CD4-positive, alpha-beta T cell treated with Interleukin-17A for 4 hours (primary cell): ENCODE measurements around the gene IL16.

Source experiments
- DNase-seq: peaks from one replicate; pipeline ENCODE4 v3.0.0-alpha.2; 2020; ENCODE audit warnings: mixed read lengths

IL16 gene

DNA sequence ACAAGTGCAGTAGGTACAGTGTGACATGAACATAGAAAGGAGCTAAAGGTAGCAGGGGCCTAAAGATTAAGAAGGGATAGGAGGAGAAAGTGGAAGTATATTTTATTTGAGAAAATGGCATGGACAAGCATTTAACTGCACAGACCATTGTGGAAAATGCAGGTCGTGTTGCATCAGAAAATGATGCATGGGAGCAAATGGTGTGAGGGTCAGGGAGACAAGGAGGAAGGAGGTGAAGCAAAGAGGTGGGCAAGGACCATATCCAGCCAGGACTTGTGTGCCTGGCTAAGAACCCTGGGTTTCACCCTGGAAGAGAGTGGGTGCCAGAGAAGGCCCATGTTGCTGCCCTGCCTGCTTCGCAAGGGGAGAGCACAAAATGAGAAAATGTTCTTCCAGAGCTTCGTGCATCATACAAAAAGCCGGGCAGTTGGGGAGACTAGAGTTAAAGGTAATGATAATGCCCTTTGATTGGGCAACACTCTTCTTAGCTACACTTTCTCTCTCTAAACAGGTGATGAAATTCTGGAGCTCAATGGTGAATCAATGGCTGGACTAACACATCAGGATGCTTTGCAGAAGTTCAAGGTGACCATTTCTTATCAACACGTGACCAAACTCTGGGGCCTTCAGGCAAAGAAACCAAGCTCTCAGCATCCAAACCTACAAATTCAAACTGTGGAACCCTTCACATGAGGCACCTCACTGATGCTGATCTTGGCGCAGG, 81.8 kb downstream of the IL16 start:
- no peak for DNase-seq

DNA sequence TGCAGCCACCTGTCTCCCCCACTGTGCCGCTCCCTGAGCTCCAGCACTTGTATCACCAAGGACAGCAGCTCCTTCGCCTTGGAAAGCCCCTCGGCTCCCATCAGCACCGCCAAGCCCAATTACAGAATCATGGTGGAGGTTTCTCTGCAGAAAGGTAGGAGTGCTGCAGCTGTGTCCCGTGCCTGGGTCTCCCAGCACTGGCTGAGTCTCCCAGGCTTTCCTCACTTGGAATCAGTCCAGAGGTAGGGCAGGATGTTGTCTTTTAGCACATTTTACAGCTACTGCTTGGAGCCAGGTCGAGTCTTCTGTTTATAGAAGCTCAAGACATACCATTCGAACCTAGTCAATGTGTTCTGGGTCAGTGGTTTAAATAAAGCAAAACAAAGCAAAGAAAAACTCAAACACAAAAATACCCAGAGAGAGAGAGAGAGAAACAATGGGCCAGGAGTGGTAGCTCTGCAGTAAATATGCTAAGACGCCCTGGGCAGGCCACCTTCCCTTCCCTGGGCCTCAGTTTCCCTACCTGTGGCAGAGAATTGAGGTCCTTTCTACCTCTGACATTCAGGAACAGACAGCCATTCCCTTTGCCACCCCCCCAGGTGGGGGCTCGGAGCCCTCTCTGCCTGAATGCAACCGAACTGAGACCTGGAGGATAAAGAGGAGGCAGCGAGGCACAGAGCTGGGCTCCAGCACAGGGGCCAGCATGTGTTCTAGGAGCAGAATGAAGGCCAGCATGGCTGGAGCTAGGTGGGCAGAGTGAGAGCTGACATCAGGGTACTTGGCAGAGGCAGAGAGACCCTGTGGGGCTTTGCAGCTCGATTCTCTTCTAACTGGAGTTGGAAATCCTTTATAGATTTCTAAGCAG, 83.2 kb downstream of the IL16 start:
- no peak for DNase-seq

DNA sequence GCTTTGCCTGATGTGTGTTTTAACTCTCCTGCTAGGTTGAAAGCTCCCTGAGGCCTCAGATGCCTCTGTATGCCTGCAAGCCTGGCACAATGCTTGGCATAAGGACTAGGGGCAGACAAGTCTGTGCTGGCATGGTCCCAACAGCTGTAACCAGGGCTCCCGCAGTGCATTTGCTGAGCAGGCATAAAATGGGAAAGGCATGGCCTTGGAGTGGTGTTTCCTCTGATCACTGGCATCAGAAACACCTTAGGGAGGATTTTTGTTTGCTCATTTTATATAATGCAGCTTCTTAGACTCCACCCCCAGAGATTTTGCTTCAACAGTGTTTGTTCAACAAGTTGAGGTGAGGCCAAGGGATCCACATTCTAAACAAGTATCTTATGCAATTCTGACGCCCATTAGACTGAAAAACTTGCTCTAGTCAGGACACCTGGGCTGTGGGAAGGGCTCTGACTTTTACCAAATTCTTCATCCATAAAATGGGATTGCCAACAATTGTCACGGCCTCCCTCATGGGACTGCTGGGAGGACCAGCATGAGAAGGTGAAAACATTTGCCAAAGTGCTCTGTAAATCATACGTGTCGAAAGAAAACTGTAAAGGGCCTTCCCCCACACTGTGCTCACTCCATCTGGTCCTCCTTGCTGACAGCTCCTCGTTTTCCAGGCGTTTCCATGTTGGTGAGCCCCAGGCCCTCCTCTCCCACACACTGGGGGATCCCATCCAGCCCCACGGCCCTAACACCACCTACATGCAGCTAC, 84.2 kb downstream of the IL16 start:
- no peak for DNase-seq

DNA sequence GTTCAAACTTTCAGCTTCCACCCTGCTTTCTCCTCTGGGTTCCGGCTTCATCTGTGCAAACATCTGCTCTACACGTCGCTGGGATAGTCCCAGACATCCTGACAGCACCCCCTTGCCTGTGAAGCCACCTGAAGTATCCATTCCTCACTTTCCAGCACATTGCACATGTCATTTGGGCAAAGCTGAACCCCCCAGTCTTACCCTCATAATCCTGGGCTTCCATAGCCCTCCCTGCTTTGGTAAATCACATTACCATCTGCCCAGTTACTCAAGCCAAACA, 84.7 kb downstream of the IL16 start:
- no peak for DNase-seq

DNA sequence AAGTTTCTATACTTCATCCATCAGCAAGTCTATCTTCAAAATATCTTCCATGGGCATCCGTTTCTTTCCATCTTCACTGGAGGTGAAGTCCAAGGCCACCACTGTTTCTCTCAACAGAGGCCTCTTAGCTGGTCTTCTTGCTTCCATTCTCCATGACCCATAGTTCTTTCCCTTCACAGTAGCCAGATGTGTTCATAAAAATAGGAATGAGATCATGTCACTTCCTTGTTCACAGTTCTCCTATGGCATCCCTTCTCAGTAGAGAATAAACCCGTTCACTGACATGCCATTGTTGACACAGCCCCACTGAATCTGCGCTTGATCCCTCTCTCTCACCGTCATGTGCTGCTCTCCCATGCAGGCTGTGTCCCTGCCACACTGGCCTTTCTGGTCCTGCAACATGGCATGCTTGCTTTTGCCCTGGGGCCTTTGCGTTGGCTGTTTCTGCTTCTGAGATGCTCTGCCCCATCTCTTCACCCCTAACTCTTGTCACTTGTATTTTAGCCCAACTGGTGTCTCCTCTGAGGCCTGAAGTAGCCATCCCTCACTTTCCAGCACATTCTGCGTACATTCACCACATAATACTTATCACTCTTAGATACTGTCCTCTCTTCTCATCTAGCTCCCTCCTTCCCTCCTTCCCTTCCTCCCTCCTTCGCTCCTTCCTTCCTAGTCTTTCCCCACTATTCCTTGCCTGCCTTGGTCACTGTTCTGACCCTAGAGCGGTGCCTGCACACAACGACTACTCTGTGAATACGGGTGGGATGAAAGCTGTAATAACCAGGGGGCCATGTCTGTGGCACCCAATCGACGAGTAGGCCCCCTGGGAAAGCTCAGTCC, 85.3 kb downstream of the IL16 start:
- no peak for DNase-seq

DNA sequence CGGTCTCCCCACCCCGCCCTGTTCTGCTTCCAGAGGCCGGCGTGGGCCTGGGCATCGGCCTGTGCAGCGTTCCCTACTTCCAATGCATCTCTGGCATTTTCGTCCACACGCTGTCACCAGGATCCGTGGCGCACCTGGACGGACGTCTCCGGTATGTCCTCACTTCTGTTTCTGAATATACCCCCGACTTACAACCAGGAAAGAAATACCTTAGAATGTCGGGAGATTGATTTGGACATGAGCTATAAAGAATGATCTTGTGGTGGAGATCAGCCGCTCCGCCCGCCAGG, 85.9 kb downstream of the IL16 start:
- DNase-seq, result no peak

DNA sequence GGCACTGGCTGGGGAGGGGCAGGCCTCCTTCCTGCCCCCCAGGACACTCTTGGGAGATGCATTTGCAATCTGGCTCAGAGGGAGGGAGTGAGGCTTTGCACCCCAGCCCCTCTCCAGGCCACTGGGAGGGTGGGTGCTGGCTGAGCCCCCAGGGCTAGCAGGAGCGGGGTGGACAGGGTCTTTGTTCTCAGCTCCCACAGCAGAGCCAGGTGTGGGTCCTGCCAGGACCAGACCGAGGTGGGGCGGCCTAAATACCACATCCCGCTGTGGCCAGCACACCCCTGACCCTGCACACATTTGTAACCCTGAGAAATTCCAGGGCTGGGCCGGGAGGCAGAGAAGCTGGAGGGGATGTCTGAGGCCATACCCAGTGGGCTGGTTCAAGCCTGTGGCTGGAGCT, 86.2 kb downstream of the IL16 start:
- no peak for DNase-seq

DNA sequence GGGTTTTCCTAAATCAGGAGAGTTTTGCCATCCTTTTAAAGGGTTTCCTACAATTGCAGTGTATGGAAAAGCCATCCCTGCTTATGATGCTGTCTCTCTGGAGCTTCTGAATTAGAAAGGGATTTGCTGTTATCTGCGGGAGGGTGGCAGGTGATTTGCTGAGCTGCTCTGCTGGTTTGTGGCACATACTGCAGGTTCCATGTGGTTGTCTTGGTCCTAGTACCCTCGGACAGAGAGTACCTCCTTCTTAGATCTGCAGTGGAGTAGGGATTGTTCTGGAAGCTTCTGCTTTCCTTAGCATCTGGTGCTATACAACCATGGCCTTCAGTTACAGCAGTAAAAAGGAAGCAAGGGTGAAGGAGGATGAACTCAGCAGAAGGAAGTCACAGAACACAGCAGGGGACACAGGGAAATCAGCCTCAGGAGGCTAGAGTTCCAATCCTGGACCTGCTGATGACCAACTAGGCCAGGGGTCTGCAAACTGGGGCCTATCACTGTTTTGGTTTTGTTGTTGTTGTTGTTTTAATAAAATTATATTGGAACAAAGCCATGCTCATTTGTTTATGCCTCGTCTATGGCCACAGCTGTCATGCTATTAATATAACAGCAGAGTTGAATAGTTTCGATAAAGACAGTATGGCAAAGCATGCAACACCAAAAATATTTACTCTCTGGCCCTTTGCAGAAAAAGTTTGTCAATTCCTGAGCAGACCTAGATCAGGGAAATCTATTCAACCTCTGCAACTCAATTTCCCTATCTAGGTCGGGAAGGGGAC, 87.8 kb downstream of the IL16 start:
- no peak for DNase-seq

DNA sequence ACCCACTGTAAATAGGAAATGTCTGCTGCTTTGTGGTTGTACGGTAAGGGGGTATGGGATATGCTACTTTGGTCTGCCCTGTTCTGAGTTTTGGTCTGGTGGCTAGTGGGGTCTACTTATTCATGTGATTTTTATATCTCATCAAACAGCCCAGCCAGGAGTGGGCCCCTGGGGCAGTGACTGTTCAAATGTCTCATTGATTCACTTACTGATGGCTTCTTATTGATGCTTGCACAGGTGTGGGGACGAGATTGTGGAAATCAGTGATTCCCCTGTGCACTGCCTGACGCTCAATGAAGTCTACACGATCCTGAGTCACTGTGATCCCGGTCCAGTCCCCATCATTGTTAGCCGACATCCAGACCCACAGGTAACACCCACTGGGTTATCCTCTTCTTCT, 88.8 kb downstream of the IL16 start:
- no peak for DNase-seq

DNA sequence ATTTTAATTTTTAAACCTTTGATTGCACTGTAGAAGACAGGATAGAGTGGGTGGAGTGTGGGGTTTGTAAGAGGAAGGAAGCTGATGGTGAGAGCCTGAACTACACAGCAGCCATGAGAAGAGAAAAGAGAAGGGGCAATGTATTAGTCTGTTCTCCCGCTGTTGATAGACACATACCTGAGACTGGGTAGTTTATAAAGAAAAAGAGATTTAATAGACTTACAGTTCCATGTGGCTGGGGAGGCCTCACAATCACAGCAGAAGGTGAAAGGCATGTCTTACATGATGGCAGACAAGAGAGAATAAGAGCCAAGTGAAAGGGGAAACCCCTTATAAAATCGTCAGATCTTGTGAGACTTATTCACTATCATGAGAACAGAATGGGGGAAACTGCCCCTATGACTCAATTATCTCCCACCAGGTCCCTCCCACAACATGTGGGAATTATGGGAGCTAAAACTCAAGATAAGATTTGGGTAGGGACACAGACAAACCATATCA, 90.0 kb downstream of the IL16 start:
- DNase-seq, result no peak

DNA sequence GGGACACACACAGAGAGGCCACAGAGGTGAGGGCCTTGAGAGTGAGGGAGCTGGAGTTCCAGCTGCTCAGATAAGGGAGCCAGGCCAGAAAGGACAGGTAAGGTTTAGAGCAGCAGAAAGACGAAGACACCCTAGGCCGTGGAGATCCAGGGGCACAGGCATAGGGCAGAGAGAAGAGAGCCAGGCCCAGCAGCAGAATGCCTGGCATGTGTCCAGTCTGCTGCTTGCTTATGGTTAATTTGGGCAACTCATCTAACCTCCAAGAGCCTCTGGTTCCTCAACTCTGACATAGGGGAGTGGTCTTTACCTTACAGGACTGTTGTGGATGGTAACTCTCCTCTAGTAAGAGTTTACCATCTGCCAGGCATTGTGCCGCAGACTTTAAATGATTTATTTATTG, 91.4 kb downstream of the IL16 start:
- DNase-seq, result no peak

DNA sequence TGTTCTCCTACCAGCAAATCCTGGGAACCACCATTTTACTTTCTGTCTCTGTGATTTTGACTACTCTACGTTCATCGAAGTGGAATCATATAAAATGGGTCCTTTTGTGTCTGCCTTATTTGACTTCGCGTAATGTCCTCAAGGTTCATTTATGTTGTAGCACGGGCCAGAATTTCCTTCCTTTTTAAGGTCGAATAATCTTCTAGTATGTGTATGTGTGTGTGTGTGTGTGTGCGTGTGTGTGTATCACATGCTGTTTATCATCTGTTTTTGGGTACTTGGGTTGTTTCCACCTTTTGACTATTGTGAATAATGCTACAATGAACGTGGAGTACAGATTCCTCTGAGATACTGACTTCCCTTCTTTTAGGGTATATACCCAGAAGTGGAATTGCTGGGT, 91.9 kb downstream of the IL16 start:
- DNase-seq, result no peak

DNA sequence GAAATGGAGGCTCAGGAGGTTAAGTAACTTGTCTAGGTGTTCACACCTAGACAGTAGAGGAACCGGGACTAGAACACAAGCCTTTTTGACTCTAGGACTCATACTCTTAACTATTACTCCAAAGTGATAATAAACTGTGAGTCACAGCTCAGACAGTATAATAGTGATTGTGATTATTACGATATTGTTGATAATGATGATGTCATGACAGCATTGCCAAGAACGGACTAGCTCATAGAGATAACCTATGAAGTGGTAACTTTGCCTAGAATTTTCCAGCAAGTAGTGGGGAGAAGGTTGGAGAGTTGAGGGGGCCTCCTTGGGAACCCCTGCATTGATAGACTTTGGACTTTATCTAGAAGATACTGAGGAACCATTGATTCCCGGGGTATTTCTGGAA, 93.2 kb downstream of the IL16 start:
- no peak for DNase-seq

DNA sequence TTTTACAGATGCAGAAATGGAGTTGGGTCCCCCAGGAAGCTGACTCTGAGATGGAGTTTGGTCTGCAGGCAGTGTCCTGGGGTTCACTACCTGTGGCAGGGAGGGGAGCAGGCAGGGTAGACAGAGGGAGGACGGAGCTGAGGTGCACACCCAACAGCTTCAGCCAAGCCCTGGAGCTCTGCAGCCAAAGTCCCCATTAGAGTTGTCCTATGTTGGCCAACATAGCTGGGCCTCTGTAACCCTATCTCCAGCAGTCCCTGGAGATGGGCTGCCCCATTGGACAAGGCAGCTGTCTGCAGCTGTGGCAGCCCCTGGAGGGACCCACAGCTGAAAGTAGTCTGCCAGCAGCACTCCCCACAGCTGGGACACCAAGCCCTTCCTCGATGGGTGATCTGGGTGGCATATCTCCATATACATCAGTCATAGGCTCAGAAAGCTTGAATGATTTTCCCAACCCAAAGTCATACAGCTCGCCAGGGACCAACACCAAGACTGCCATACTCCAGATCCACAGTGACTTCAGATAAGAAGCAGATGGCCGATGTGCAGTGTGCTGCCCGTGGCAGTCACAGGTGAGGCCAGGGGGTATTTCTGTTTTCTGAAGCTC, 95.3 kb downstream of the IL16 start:
- DNase-seq, result no peak

DNA sequence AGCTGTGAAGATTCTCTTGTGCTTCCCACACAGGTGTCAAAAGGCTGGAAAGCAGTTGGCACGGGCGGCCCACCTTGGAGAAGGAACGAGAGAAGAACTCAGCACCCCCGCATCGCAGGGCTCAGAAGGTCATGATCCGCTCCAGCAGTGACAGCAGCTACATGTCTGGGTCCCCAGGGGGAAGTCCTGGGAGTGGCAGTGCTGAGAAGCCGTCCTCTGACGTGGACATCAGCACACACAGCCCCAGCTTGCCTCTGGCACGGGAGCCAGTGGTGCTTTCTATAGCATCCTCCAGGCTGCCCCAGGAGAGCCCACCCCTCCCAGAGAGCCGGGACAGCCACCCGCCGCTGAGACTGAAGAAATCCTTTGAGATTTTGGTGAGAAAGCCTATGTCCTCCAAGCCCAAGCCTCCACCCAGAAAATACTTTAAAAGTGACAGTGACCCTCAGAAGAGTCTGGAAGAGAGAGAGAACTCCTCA, 95.9 kb downstream of the IL16 start:
- DNase-seq, result peak; percentile 57

DNA sequence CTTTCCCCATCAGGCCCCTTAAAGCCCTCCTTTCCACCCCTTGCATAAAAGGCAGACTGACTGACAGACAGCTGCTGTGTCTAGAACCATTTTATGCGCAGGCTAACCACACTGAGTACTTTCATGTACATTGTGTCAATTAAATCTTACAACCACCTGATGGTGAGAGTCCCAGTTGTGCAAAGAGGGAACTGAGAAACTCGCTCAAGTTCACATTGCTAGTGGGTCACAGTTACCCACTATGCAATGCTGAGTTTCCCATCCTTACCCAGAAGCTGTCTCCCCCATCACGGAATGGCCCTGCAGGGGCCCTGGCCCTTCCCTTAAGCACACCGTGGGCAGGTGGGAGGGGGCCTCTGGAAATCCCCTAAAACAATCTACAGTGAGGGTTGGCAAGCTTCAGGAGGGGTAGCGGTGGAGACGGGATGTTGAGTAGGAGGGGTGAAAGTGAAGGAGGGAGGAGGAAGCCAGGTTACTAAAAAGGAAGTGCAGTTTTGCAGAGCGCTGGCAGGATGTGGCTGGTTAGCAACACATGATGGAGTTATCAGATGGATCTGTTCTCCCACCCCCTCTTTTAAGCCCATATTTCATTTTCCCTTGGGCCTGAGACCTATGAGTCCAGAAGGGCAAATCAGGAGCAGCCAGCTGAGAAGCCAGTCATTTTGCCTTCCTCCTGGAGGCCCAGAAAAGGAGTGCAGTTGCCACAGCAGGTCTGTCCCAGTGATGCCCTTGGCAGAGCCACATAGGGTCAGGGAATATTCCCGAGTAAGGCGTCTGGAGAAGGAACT, 97.2 kb downstream of the IL16 start:
- peak; percentile 82 for DNase-seq

DNA sequence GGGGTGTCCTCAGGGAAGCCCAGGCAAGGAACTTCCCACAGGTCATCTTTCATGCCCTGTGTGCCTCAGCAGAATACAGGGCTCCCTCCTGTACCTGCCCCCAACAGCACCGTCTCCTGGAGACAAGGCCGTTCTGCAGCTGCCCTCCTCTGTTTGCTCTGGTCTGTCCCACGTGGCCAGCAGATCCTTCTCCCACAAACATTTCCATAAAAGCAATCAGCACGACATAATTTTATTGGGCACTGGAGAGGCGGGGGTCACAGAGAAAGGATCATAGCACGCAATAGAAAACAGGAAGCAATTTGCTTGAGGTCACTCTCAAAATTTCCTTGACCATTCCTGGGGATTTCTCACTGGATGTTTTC, 97.8 kb downstream of the IL16 start:
- DNase-seq, result no peak

DNA sequence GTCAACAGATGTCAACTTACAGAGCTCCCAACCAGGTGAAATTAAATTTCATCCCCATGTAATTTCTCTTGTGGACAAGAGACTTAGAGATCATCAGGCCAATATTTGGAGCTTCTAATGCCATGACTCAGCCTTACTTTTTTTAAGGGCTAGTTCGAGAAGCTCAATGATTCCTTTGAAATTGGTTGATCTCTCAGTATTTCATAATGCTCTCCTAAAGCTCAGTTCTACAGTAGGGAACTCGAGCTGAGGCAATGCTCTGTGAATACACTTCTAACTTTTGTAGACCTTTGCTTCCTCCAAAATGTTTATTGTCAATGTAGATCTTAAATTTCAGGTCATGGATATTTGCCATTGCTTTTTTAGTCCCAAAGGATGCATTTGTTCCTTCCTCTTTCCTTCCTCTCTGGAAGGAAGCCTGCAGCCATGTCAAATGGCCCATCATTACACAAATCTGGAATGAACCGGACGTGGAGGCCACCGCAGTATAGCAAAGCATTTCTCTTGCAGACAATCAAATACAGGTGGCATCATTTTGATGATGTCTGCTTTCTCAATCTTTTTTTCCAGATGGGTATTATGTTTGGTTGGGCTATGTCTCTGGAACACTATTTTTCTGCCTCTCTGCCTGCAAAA, 98.9 kb downstream of the IL16 start:
- DNase-seq, result no peak

DNA sequence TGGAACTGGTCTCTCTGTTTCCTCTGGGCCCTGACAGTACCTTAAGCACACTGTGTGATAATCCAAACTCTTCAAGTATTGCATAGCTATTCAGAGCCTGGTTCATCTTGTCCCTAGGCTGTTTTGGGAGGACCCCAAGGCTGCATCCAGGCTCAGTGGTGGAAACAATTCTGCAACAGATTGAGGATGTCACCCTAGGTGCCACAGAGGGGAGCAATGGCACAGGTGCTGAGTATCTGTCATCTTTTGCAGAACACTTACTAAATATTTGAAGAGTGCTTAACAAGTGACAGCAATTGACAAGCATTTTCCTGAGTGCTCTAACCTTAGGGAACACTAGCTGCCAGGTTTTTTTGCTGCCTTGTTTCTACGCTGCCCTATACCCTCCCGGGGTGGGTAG, 99.5 kb downstream of the IL16 start:
- no peak for DNase-seq

DNA sequence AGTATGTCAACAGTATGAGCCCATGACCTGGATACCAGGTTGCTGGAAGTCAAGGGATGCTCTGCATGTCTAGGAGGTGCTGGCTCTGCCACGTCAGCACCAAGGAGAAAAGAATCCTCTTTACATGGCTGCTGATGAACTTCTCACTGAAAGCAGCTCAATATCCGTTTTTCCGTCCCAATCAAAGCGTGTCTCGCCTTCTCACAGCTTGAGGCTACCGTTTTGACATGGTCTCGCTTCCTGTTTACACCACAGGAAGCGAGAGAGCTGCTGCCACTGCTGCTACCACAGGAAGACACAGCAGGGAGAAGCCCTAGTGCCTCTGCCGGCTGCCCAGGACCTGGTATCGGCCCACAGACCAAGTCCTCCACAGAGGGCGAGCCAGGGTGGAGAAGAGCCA, 100.0 kb downstream of the IL16 start:
- peak; percentile 81 for DNase-seq
